ENCODE results near the gene CRIP2. TPM values are rescaled to one million over a fixed set of nuclear protein-coding genes. Genes with fewer than 3 reads are reported as not detected.

CRIP2 gene
- total RNA-seq, 1 experiment from 2014 or later: 146 TPM

DNA sequence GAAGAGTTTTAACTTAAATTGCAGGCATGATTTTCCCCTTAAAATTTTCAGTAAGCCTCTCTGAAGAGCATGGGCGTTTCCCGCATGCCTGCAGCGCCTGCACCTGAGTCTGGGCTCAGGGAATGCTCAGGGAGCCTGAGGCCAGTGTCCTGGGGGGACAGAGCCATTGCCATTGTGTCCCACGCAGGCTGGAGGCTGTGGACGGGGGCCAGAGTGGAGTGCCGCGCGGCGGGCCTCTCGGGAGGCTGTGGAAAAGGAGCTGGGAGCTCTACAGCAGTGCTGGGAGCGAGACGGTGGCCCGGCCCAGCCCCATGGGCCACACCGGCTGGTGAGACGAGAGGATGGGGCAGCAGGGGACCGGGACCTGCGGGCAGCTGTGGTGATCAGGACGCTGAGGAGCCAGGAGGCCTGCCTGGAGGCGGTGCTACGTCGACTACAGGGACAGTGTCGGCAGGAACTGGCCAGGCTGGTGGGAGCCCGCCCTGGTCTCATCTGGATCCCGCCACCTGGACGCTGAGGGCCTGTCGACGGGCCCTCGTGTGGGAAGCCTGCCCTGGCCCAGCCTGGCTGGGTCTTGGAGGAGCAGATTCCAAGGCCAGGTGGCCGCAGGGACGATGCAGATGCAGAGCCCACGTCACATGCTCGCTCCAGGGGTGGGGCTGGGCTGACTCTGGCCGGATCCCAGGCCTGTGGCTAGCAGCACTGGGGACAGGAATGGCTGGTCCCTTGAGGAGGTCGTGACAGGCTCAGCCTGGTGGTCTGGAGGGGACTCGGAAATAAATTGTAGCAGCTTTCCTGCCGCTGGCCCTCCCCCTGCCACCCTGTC lies 24.0 kb downstream of the CRIP2 start:
- no peak for DNase-seq (ENCODE audit: low read depth)

DNA sequence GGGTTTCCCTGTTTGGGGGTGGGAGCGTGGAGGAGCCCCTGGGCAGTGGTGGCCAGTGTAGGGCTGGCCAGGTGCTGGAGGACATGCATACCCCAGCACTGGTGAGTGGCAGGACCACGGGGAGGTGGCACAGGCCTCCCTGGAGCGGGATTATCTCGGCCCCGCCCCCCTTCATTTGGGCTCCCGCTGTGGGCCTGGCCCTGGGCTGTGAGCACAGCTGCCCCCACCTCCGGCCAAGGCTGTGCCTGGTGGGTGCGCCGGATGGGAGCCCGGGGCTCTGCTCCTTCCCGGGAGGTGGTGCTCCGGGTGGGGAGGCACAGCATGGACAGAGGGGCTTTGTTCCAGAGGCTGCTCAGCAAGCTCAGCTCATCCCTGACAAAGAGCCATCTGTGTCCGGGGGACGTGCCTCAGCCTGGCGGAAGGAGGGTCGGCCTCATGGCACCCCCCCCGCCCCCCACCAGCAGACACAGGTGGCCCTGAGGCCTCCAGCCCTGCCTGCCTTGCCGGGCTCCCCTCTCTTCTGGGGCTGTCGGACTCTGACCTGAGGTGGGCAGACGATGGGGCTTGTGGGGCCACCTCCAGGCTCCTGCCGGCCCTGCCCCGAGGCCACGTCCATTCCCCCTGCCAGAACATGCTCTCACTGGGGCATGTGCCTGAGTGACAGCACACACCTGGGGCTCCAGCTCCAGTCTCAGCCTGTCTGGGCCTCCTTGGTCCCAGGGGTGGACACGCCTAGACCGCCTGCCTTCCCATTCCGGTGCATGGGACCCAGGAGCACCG lies 24.8 kb downstream of the CRIP2 start:
- peak; percentile 35 for DNase-seq (ENCODE audit: low read depth)

DNA sequence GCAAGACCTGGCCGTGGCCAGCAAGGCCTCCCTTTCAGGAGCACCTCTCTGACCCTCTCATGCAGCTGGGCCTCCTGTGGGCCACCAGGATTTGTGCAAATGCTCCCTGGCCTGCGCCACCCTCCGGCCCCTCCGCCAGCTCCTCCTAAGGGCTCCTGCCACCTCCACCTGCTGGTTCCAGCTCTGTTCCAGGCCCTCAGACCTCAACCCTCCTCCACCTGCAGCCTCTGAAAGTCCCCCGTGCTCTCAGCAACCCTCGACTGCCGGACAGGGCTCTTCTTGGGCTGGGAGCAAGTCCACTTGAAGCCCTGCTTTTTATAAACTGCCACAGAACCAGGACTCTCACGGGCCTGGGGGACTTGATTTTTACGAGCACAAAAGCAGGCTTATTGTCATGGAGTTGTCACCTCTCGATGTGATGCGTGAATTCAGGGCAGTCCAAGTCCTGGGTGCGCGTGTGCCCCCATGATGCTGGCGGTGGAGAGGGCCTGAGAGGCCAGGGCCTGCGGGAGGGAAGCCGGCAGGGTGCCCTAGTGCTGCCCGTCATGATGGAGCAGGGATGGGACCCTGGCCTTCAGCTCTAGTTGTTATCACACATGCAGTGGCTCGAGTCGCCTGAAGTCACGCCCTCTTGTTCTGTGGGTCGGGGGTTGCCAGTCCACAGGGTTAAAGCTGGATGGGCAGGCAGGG lies 25.6 kb downstream of the CRIP2 start:
- no peak for DNase-seq (ENCODE audit: low read depth)

DNA sequence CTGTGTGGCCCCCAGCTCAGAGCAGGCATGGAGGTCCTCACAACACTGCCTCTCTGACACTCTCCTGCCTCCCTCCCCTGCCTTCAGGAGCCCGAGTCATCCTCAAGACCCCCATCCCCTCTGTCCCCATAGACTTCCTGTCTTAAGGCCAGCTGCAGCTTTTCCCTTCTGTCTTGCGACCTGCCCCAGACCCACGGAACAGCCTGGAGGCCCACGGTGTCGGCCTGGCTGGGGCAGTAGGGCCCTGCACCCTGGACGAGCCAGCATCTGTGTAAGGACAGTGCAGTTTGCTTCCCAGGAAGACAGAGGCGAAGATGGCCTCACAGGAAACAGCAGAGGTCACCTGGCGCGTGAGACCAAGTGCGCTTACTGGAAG lies 26.1 kb downstream of the CRIP2 start:
- no peak for DNase-seq (ENCODE audit: low read depth)

DNA sequence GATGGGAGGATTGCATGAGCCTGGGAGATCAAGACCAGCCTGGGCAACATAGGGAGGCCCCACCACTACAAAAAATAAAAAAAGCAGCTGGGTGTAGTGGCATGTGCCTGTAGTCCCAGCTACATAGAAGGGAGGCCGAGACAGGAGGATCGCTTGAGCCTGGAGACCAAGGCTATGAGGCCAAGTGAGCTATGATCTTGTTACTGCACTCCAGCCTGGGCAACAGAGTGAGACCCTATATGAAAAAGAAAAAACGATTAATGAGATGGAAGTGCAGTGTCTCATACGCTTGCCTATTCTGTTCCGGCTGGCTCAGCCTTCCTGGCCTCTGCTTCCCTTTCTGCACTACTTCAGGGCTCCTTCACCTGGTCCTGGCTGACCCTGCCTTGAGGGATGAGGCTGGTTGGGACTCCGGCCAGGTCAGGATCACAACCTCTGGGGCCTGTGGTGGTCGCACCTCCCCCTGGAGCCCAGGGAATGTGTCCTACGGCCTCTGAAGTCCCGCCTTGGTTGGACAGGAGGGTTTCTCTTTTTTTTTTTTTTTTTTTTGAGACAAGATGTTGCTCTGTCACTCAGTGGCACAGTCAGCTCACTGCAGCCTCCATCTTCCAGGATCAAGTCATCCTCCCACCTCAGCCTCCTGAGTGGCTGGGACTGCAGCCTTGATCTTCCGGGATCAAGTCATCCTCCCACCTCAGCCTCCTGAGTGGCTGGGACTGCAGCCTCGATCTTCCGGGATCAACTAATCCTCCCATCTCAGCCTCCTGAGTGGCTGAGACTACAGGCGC lies 27.1 kb downstream of the CRIP2 start:
- no peak for DNase-seq (ENCODE audit: low read depth)

DNA sequence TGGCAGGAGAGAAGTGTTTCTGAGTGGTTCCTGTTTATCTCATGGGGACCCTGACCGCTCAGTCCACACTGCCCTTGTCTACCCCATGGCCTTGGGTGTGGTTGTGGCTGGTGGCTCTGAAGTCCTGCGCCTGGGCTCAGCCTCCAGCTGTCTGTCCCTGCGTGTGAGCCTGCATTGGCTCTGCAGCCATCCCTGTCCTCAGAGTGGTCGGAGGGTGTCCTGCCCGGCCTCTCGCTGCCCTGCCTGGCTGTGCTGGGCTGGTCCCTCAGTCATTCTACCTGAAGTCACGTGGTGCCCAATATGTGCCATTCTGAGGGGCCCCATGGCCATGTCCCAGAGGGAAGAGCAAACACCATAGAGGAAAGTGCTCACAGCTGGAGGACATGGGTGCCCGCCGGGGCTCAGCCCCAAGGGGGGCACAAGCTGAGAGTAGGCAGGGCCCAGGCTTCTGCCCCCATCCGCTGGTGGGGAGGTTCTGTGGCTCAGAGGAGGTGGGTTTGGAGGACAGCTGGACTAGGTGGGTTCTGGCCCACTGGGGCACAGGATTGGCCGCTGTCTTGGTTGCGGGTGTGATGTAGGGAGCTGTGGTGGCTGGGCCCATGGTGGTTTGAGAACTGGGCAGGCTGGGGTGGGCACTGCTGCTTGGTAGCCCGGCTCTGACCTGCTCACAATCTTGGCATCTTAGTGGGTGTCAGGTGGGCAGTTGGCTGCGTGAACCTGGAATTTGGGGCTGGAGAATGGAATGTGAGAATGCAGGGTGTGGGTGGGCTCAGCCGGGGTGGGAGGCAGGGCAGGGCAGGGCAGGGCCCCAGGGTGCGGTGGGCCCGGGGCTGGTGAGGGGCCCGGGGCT lies 28.1 kb downstream of the CRIP2 start:
- DNase-seq (ENCODE audit: low read depth): no peak

DNA sequence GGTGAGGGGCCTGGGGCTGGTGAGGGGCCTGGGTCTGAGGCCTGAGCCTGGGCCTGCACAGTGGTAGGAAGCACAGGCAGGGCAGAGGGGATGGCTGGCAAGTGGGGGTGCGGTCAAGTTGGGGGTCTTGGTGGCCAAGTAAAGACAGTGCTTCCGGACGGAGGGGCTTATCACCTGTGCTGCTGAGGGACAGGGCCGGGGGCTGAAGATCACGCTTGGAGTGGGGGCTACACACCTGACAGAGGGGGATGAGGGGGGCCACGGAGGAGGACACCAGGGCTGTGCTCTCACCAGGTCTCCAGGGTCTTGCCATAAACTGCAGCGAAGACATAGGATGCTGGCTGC lies 28.6 kb downstream of the CRIP2 start:
- no peak for DNase-seq (ENCODE audit: low read depth)

DNA sequence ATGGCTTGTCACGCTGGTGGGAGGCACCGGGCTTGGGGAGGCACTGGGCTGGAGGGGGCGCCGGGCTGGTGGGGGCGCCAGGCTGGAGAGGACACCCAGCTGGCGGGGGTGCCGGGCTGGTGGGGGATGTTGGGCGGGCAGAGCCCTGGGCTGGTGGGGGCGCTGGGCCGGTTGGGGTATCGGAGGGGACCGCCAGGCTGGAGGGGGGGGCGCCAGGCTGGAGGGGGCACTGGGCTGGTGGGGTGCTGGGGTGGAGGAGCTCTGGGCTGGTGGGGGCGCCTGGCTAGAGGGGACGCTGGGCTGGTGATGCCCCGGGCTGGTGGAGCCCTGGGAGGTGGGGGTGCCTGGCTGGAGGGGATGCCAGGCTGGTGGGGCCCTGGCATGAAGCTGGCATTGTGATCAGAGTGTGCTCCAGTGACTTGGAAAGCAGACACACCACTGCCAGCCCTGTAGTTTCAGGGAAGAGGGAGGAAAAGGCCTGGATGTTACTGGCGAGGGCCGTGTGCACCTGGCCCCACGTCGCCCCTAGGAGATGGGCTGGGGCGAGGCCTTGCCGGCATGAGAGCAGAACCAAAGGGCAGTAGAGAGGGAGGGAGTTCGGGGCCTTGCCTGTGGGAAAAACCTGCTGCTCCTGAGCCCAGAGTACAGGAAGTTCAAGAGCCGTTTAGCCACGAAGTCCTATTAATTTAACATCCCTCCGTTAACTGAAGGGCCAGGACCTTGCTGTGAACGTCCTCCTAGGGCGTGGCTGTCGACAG lies 29.5 kb downstream of the CRIP2 start:
- DNase-seq (ENCODE audit: low read depth): no peak

DNA sequence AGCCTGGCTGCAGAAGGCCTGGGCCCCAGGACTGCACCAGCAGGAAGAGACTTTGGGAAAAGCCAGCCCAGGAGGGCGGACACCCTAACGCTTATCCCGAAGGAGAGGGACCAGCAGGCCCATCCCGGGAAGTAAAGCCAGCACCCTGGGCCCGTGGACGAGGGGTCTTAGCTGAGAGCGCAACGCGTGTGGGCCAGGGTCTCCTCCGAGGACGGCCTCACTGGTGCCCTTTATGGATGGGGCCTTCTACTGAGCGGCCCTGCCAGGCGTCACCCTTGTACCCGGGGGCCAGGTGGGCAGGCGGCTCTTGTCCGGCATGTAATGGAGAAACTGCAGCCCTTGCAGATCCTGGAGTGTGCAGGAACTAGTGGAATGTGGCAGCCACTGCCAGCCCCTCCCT lies 30.5 kb downstream of the CRIP2 start:
- no peak for DNase-seq (ENCODE audit: low read depth)

DNA sequence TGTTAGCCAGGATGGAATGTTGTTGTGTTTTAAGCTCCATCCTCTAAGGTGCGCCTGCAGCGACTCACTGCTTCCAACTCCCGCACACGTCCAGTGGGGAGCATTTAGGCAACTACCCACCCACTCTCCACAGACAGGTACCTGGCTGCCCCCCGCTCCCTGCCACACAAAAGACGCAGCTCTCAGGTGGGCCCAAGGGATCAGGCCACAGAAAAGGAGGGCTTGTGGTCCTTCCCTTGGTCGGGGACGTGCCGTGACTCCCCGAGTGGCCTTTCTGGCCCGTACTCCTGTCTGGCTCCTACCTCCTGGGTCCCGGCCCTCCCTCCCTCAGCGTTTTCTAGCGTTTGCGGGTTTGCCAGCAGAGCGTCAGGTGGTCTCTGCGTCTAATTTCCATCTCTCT lies 32.6 kb downstream of the CRIP2 start:
- DNase-seq (ENCODE audit: low read depth): no peak

DNA sequence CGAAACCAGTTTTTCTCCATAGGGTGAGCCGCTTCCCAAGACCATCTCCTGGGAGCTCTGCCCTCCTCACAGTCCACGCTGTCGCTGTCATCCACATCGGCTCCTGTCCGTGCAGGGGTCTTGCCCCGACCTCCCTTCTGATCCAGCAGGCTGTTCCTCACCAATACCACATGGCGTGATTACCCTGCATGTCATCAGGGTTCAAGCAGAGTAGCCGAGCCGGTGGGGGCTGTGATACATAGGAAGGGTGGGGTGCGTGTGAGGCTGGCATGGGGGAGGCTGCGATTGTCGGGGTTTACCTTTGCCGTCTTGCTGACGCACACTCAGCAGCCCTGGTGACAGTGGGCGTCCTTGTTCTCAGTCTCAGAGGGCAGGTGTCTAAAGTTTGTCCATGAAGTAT lies 33.4 kb downstream of the CRIP2 start:
- DNase-seq (ENCODE audit: low read depth): no peak

DNA sequence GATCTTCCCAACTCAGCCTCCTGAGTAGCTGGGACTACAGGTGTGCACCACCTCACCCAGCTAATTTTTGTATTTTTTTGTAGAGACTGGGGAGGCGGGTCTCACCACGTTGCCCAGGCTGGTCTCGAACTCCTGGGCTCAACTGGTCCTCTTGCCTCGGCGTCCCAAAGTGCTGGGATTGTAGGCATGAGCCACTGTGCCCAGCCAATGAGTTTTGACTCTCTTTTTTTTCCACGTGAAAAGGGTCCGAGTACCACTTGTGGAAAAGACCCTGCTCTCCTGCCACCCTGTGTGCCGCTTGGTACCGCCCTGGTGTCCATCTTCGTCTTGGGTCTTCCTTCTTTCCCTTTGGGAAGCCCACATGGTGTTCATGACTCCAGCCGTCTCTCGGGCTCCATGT lies 34.0 kb downstream of the CRIP2 start:
- no peak for DNase-seq (ENCODE audit: low read depth)

DNA sequence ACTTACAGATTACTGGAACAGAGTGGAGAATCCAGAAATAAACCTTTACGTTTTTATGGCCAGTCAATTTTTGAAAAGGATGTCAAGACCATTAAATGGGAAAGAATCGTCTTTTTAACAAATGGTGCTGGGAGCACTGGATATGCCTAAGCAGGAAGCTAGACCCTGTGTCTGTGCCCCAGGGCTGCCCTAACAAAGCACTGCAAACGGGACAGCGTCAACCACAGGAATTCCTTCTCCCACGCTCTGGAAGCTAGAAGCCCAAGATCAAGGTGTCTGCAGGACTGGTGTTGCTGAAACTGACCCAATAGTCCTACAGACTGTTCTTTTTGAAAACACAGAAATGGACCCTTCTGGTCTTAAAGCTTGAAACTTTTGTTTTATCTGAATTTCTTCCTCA lies 42.5 kb downstream of the CRIP2 start:
- peak; percentile 68 for DNase-seq (ENCODE audit: low read depth)

DNA sequence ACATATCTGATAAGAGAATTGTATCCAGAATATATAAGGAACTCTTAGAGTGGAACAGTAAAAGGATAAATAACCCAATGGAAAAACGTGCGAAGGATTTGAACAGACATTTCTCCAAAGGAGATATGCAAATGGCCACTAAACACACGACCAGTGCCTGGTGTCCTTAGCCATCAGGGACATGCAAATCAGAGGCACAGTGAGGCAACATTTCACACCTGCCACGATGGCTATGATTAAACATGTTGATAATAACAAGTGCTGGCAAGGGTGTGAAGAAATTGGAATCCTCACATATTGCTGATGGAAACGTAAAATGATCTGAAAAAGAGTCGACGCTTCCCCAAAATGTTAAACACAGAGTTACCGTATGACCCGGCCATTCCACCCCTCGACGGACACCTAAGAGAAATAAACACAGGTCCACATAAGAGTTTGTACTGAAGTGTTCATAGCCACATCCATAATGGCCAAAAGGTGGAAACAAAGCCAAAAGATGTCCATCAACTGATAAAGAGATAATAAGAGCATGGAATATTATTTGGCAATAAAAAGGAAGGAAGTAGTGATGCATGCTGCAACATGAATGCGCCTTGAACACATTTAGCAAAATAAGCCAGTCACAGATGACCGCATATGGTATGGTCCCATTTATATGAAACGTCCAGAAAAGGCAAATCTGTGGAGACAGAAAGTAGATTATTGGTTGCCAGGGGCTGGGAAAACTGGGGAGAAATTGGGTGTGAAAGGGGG lies 45.5 kb downstream of the CRIP2 start:
- no peak for DNase-seq (ENCODE audit: low read depth)

DNA sequence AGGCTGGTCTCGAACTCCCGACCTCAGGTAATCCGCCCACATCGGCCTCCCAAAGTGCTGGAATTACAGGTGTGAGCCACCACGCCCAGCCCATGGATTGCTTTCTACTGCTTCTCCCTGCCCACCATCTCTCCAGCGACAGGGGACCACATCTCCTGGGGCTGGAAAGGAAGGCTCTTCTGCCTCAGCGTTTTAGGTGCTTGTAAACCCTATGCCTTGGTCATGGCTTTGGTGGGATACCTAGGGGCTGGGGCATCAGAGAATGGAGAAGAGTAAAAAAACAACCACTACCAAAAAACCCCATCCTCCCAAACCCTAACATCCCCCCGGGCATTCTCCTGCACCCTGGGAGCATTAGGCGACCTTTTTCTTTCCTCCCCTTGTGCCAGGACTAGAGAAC lies 50.7 kb downstream of the CRIP2 start:
- no peak for DNase-seq (ENCODE audit: low read depth)

DNA sequence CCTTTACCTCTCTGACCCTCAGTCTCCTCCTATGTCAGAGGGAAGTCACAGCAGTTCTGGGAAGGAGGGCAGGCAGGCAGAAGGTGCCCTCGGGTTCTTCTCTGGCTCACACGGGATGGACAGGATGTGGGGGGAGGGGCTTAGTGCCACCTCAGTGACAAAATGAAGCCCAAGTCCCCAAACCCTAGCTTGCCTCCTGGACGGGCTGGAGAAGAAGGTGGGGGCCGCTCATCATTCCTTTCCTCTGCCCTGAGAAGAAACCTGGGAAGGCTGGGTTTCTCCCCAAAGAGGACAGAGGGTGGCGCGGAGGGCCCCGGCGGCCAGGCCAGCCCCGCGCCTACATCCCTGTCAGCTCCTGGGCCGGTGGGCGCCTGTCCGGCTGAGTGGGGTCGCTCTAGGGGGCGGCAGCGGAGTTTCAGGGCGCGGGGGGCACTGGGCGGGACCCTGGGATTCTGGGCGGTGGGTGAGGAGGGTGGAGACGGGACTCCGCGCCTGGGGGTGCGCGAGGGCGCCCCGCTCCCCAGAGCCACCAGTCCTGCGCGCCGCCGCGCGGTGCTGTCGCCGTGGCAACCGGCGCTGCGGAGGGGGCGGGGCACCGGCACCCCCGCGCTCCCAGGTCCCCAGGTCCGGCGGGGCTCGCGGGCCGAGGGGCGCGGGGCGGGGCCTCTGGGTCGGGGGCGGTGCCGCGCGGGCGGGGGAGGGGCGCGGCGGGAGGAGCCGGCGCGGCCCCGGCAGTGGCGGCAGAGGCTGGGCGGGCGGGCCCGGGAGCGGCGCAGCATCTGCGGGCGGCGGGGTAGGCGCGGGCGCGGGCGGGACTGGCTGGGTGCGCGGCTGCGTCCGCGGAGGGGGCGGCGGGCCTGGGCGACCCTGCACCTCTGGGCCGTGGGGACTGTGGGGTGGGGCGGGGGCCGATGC lies 51.5 kb downstream of the CRIP2 start, which contains the start of gene TMEM121:
TSS of gene TMEM121 (plus strand) at position 723 of the 915 bp plus-strand sequence. CDS start 2,252 bp downstream, outside the sequence.
- DNase-seq (ENCODE audit: low read depth): no peak

DNA sequence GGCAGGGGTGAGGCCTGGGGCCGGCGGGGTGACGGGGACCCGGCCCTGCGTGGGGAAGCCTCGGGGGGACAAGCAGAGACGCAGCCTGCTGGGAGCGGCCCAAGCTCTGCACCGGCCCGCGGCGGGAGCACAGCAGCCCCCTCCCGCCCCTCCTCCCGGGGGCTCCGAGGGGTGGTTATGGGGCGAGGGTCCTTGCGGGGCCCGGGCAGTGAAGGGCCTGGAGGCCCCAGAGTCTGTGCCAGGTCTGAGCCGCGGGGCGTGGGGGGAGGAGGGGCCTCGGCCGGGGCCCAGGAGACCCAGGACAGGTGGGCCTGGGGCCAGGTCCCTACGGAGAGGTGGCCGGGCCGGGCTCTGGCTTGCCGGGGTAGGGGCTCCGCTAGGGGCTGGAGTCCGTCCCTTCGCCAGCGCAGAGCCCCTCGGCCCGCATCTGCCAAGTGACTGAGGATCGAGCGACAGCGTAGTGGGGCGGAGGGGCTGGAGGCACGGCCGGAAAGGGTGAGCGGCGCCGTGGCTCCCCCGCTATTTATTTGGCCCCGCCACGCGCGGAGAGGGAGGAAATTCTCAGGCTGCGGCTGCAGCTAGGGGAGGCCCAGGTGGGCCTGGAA lies 52.3 kb downstream of the CRIP2 start:
- DNase-seq (ENCODE audit: low read depth): no peak

DNA sequence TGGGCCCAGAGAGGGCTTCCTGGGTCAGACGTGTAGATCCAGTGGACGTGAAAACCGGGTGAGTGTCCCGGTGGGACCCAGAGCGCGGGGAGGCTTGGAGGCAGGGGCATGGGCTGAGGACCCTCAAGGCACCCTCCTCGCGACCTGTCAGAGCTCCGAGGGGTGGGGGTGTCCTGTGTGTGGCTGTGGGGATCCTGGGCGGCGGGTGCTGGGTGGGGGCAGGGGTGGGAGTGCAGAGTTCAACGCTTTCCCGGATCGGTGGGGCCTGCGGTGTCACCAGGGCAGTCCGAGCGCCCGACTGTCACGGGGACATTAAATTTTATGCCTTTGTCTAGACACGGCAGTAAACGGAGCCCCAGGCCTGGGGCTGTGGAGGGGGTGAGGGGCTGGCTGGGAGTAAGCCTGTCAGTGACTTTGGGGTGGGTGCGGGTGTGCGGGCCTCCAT lies 52.8 kb downstream of the CRIP2 start:
- DNase-seq (ENCODE audit: low read depth): no peak
